NB4 (cell line): ENCODE data around the gene SALL3.

Source experiments
- POLR2A ChIP-seq: IDR thresholded peaks from 2 replicates; pipeline ENCODE4 v1.6.1; 2011; ENCODE audit warnings: mild to moderate bottlenecking; ENCODE audit not compliant: insufficient read length; ENCODE audit errors: extremely low read depth
- TF ChIP-seq, protein P1 (sequence below): IDR thresholded peaks from one replicate; pipeline ENCODE4 v1.5.1; 2012; ENCODE audit warnings: low read depth, low read length
- TF ChIP-seq, protein P2 (sequence below): IDR thresholded peaks from 2 replicates; pipeline ENCODE4 v1.6.1; 2011; ENCODE audit warnings: low read depth, low read length

DNA sequence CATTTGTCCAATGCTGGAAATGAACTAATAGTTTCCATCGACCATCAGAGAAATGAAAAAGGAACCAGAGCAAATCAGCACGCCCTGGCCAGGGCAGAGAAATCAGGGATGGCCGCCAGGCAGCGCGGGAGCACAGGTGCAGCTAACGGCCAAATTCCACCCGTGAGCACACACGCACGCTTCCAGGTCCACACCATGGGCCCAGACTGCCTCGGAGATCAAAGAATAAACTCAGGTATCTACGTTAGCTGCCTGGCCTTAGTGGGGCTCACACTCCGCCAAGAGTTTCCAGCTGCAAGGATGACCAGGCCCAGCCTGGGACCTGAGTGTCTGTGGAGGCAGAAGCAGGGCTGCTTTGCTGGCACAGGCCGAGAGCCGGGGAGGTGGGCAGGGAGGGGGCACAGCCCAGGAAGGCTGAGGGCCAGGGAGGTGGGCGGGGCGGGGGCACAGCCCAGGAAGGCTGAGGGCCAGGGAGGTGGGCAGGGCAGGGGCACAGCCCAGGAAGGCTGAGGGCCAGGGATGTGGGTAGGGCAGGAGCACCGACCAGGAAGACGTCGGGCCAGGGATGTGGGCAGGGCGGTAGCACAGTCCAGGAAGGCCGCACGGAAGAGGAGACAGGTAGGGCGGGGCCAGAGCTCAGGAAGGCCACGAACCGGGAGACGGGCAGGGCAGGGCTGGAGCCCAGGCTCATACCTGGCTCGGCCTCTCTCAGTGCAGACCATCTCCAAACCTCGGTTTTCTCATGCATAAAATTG, 43.2 kb upstream of the SALL3 start:
- TF ChIP-seq, protein P1, sequence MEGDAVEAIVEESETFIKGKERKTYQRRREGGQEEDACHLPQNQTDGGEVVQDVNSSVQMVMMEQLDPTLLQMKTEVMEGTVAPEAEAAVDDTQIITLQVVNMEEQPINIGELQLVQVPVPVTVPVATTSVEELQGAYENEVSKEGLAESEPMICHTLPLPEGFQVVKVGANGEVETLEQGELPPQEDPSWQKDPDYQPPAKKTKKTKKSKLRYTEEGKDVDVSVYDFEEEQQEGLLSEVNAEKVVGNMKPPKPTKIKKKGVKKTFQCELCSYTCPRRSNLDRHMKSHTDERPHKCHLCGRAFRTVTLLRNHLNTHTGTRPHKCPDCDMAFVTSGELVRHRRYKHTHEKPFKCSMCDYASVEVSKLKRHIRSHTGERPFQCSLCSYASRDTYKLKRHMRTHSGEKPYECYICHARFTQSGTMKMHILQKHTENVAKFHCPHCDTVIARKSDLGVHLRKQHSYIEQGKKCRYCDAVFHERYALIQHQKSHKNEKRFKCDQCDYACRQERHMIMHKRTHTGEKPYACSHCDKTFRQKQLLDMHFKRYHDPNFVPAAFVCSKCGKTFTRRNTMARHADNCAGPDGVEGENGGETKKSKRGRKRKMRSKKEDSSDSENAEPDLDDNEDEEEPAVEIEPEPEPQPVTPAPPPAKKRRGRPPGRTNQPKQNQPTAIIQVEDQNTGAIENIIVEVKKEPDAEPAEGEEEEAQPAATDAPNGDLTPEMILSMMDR: no peak
- TF ChIP-seq POLR2A: no peak
- TF ChIP-seq, protein P2, sequence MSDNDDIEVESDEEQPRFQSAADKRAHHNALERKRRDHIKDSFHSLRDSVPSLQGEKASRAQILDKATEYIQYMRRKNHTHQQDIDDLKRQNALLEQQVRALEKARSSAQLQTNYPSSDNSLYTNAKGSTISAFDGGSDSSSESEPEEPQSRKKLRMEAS: no peak
